Heart left ventricle (tissue), 16 donors: ENCODE measurements around the gene GPR39. TPM values are rescaled to one million over a fixed set of nuclear protein-coding genes. Genes with fewer than 3 reads are reported as not detected.

Experiments
- ATAC-seq, 4 donors: fragments of 200-7000 bp; cut with Tn5 transposase; one replicate each; pipeline ENCODE4 v1.9.1; 2020 to 2022; ENCODE audit warnings: moderate library complexity in 4 of 4, mild to moderate bottlenecking in 3 of 4, moderate number of reproducible peaks in 1 of 4
- DNase-seq, 5 donors: peaks; one replicate each; pipeline ENCODE4 v3.0.0-alpha.2; 2020
- H3K27ac ChIP-seq, 12 donors: fragments of 200-600 bp; sonication (generic) in 4 of 12; one replicate each; pipeline versions ENCODE4 v1.5.0 to v1.8.0; 2016 to 2022; ENCODE audit warnings: mild to moderate bottlenecking in 2 of 12
- H3K27me3 ChIP-seq, 9 donors: fragments of 200-600 bp; sonication (generic) in 2 of 9; one replicate each; pipeline versions ENCODE4 v1.5.1 to v1.8.0; 2016 to 2022; ENCODE audit warnings: mild to moderate bottlenecking in 3 of 9
- H3K36me3 ChIP-seq, 9 donors: fragments of 200-600 bp; sonication (generic) in 2 of 9; one replicate each; pipeline versions ENCODE4 v1.5.0 to v1.8.0; 2018 to 2022; ENCODE audit warnings: mild to moderate bottlenecking in 2 of 9
- H3K4me1 ChIP-seq, 12 donors: fragments of 200-600 bp; sonication (generic) in 4 of 12; one replicate each; pipeline versions ENCODE4 v1.5.0 to v1.8.0; 2016 to 2022; ENCODE audit warnings: mild to moderate bottlenecking in 3 of 12
- H3K4me3 ChIP-seq, 12 donors: fragments of 200-600 bp; sonication (generic) in 4 of 12; one replicate each; pipeline versions ENCODE4 v1.5.0 to v1.8.0; 2017 to 2022; ENCODE audit warnings: mild to moderate bottlenecking in 9 of 12, moderate library complexity in 4 of 12
- H3K9me3 ChIP-seq, 12 donors: fragments of 200-600 bp; sonication (generic) in 4 of 12; one replicate each; pipeline versions ENCODE4 v1.5.0 to v1.8.0; 2016 to 2022; ENCODE audit warnings: mild to moderate bottlenecking in 1 of 12
- CTCF ChIP-seq, 12 donors: fragments of 200-600 bp; sonication (generic) in 4 of 12; IDR thresholded peaks; one replicate each; pipeline versions ENCODE4 v1.5.0 to v1.8.0; 2018 to 2022; ENCODE audit warnings: antibody characterized with exemption in 12 of 12, mild to moderate bottlenecking in 5 of 12
- POLR2A ChIP-seq, 2 donors: fragments of 450-650 bp; IDR thresholded peaks; one replicate each; pipeline ENCODE4 v1.6.1; 2017; ENCODE audit warnings: antibody characterized with exemption in 2 of 2, mild to moderate bottlenecking in 2 of 2, moderate library complexity in 2 of 2
- WGBS, 4 donors: extraction: QIAGEN DNeasy Blood & Tissue Kit in 2 of 4; methylation state at CpG; one replicate each; pipeline versions ENCODE4 v1.1.5 to v1.1.7; 2013 to 2018; 5-methylcytosine and 5-hydroxymethylcytosine counted together
- intact Hi-C, 10 donors: fragments of 100-400 bp; cut with DNase I; formaldehyde crosslinking; loops; one replicate each; pipeline versions ENCODE4 v1.11.1 to v1.14.2; 2022
- polyA plus RNA-seq, 2 donors: library from polyadenylated mRNA; stranded (reverse); fragments of 200-250 nt; gene quantifications; one replicate each; pipeline ENCODE4 v1.2.3, GENCODE V29; 2013
- total RNA-seq, 9 donors: library from RNA; depleted of rRNA in 2 of 9; stranded (reverse); fragments of >200 nt in 2 of 9; fragmentation: NEBNext Ultra II Directional in 3 of 9; extraction: Animal tissue kit (Norgen Biotek cat#: 25700) in 3 of 9; gene quantifications; one replicate each; pipeline versions ENCODE4 v1.1.0 to v1.2.4, GENCODE V29; 2016 to 2023
- donor health status: ischemic (EF 13 %, LVEDD 7.1; RV severe dilation, severe dysfunction).
- donor health status: healthy with polysubstance abuse.
- donor health status: DM: no; HTN: yes; CAD: no.
- donor health status: DM: no; HTN: no; CAD: no.
- donor health status: ischemic (EF 25% LVEDD 6.9; RV normal size, moderate dysfunction).
- donor health status: ischemic (EF 25% LVEDD 5.7; RV mildly dilated, moderate dysfunction).
- donor health status: healthy.
- donor health status: DM: yes; HTN: yes; CAD: no.
- donor health status: ischemic (EF 35%, LVEDD 5.7; RV mildly dilated, moderate dysfunction).
- donor health status: nonischemic (EF 11% LVEDD 7.7; RV severe dilation, severe dysfunction).
- donor health status: DM: yes; HTN: yes; CAD: no.
- donor health status: PGD.
- donor health status: ischemic (EF 29% LVEDD 5.4; RV normal size, mild dysfunction).
- donor health status: nonischemic (EF 23%, LVEDD 6.1; RV moderate dilation, normal function).

Gene GPR39
- total and polyA plus RNA-seq, 11 donors: 0.11 TPM; not detected in 10

- intact Hi-C loops: no loop called here
- TF ChIP-seq CTCF (IDR thresholded peaks at IDR 0.05): no peak
- H3K4me3 ChIP-seq: no peak overlapping the region
- 77 to 90% (median 85%) methylated on average over 2 of the region's 2 CpGs for WGBS, 4 donors
- H3K4me1 ChIP-seq: no peaks in the 10 kb centered on the region
- DNase-seq (no peak), ATAC-seq (no peak)
- no peaks in the 10 kb centered on the region for H3K27me3 ChIP-seq
- peaks cover 0 to 8% (median 0%) of the 10 kb centered on the region in 12 donors for H3K9me3 ChIP-seq
- H3K36me3 ChIP-seq: no peaks in the 10 kb centered on the region
- H3K27ac ChIP-seq: no peak overlapping the region
These were observed 59.0 kb downstream of the GPR39 start for GRCh38 chr2:132475615-132476014.

- Histone ChIP-seq H3K9me3 (no peaks in the 10 kb centered on the region), H3K36me3 (no peaks in the 10 kb centered on the region), H3K4me3 (no peak overlapping the region), H3K27me3 (no peaks in the 10 kb centered on the region), H3K27ac (no peak overlapping the region), H3K4me1 (no peaks in the 10 kb centered on the region)
- TF ChIP-seq POLR2A (IDR thresholded peaks at IDR 0.05) (no peak), CTCF (IDR thresholded peaks at IDR 0.05) (no peak)
- no peak for DNase-seq
- intact Hi-C loops: no loop called here
- ATAC-seq: no peak
- WGBS, 4 donors: 82 to 89% (median 86%) methylated on average over 4 of the region's 4 CpGs
These were observed 60.8 kb downstream of the GPR39 start for GRCh38 chr2:132477436-132477835.

GRCh38 chr2:132477962-132478361, 61.4 kb downstream of the GPR39 start:
- Histone ChIP-seq H3K27me3 (no peaks in the 10 kb centered on the region), H3K4me3 (no peak overlapping the region), H3K36me3 (no peaks in the 10 kb centered on the region), H3K27ac (no peak overlapping the region), H3K4me1 (no peaks in the 10 kb centered on the region), H3K9me3 (no peaks in the 10 kb centered on the region)
- WGBS, 4 donors: 75 to 81% (median 77%) methylated on average over 2 of the region's 2 CpGs
- intact Hi-C loops: no loop called here
- TF ChIP-seq POLR2A (IDR thresholded peaks at IDR 0.05) (no peak), CTCF (IDR thresholded peaks at IDR 0.05) (no peak)
- no peak for DNase-seq
- peak in 1 of 4 donors; percentile 12 for ATAC-seq

- DNase-seq: no peak
- no peak overlapping the region for H3K27ac ChIP-seq
- WGBS, 4 donors: 69 to 79% (median 75%) methylated on average over 3 of the region's 3 CpGs
- no peak for ATAC-seq
- H3K4me1 ChIP-seq: no peaks in the 10 kb centered on the region
- H3K9me3 ChIP-seq: no peaks in the 10 kb centered on the region
- TF ChIP-seq POLR2A (IDR thresholded peaks at IDR 0.05) (no peak), CTCF (IDR thresholded peaks at IDR 0.05) (no peak)
- H3K27me3 ChIP-seq: no peaks in the 10 kb centered on the region
- intact Hi-C loops: no loop called here
- no peak overlapping the region for H3K4me3 ChIP-seq
- no peaks in the 10 kb centered on the region for H3K36me3 ChIP-seq
These were observed 62.0 kb downstream of the GPR39 start for GRCh38 chr2:132478461-132479105.
